HG03175 (cell line): ENCODE measurements around the gene CCL3.
"Not testable (repeated sequence)": the region's sequence is repeated elsewhere in the genome, so short reads cannot be mapped to it uniquely, and the experiment has no call there.

Experiments used
- ATAC-seq: cut with Tn5 transposase; IDR thresholded peaks from one replicate; pipeline ENCODE4 v1.9.1; 2021; ENCODE audit warnings: mild to moderate bottlenecking, moderate library complexity; ENCODE audit not compliant: unreplicated experiment

Gene CCL3

GRCh38 chr17:36089888-36090836 lies at the start of gene CCL3:
CCL3 (minus strand) TSS chr17:36090143; CDS start chr17:36090058, 85 bp downstream.
- ATAC-seq = peak; percentile 80

- no peak for ATAC-seq
Observed at GRCh38 chr17:36136439-36136838, 46.5 kb upstream of the CCL3 start.

GRCh38 chr17:36136036-36136435 lies 46.1 kb upstream of the CCL3 start:
- ATAC-seq = no peak

- no peak for ATAC-seq
Observed at GRCh38 chr17:36135465-36135864, 45.5 kb upstream of the CCL3 start.

- no peak for ATAC-seq
Observed at GRCh38 chr17:36133602-36134236, 43.8 kb upstream of the CCL3 start.

GRCh38 chr17:36132421-36132831 lies 42.5 kb upstream of the CCL3 start:
- no peak for ATAC-seq

- ATAC-seq = no peak
Observed at GRCh38 chr17:36131931-36132330, 42.0 kb upstream of the CCL3 start.

- ATAC-seq = no peak
Observed at GRCh38 chr17:36131421-36131820, 41.5 kb upstream of the CCL3 start.

- no peak for ATAC-seq
Observed at GRCh38 chr17:36130346-36130745, 40.4 kb upstream of the CCL3 start.

GRCh38 chr17:36129616-36130015 lies 39.7 kb upstream of the CCL3 start:
- no peak for ATAC-seq

GRCh38 chr17:36128411-36128978 lies 38.6 kb upstream of the CCL3 start:
- no peak for ATAC-seq

GRCh38 chr17:36127911-36128310 lies 38.0 kb upstream of the CCL3 start:
- ATAC-seq = no peak

- peak; percentile 53 for ATAC-seq
Observed at GRCh38 chr17:36127199-36127893, 37.4 kb upstream of the CCL3 start.

GRCh38 chr17:36124879-36125824 lies 35.2 kb upstream of the CCL3 start:
- ATAC-seq = no peak

- ATAC-seq = no peak
Observed at GRCh38 chr17:36123431-36123830, 33.5 kb upstream of the CCL3 start.

GRCh38 chr17:36121099-36121498 lies 31.2 kb upstream of the CCL3 start:
- ATAC-seq = not testable (repeated sequence)

- ATAC-seq = no peak
Observed at GRCh38 chr17:36120221-36120620, 30.3 kb upstream of the CCL3 start.

GRCh38 chr17:36118477-36119353 lies 28.8 kb upstream of the CCL3 start:
- no peak for ATAC-seq
